GM12874 (cell line): ENCODE results near the gene CDC42SE2.

Experiments
- CTCF ChIP-seq: IDR thresholded peaks from 2 replicates; pipeline ENCODE4 v1.5.1; 2011; ENCODE audit warnings: low read depth, mild to moderate bottlenecking, control low read depth, low read length, moderate library complexity; ENCODE audit not compliant: insufficient read depth

CDC42SE2 gene

GRCh38 chr5:131328536-131329285 lies 64.9 kb downstream of the CDC42SE2 start:
- TF ChIP-seq CTCF: no peak

DNA sequence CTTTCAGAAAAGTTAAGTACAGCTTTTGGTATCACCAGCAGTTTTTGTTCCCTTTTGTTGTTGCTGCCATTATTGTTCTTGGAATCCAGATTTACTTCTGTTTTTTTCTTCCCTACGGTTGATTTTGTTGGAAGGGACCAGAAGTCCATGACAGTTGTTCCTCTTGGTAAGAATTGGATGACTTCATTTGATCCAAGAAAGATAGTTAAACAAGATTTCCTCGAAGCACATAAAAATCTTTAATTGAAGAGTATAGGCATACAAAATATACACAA lies 65.4 kb downstream of the CDC42SE2 start:
- TF ChIP-seq CTCF: no peak

GRCh38 chr5:131330031-131330430 lies 66.2 kb downstream of the CDC42SE2 start:
- TF ChIP-seq CTCF: no peak

DNA sequence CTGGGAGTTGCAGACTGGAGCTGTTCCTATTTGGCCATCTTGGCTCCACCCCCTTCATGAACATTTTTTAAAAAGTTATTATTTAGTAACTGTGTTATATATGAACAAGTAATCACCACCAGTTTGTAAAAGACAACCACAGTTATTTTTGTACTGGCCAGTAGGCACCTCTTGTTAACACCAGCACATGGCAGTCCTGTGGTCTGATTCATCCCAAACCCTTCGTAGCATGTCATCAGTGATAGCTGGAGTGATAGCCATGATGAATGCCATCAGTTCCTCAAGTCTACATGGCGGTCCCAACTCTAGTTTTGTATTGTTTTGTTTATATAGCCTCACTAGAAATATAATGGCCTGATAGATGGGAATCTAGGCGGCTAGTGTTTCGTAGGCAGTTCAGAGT lies 74.2 kb downstream of the CDC42SE2 start:
- TF ChIP-seq CTCF: no peak

DNA sequence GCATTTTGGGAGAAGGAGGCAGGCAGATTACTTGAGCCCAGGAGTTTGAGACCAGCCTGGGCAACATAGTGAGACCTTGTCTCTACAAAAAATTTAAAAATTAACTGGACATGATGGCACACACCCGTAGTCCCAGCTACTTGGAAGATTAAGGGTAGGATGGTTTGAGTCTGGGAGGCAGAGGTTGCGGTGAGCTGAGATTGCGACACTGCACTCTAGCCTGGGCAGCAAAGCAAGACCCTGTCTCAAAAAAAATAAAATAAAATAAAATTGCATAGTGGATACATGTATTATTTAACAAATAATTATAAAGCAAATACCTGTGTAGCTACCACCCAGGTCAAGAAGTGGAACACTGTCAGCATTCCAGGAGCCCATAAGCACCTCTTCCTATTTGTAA lies 90.1 kb downstream of the CDC42SE2 start:
- TF ChIP-seq CTCF: no peak

DNA sequence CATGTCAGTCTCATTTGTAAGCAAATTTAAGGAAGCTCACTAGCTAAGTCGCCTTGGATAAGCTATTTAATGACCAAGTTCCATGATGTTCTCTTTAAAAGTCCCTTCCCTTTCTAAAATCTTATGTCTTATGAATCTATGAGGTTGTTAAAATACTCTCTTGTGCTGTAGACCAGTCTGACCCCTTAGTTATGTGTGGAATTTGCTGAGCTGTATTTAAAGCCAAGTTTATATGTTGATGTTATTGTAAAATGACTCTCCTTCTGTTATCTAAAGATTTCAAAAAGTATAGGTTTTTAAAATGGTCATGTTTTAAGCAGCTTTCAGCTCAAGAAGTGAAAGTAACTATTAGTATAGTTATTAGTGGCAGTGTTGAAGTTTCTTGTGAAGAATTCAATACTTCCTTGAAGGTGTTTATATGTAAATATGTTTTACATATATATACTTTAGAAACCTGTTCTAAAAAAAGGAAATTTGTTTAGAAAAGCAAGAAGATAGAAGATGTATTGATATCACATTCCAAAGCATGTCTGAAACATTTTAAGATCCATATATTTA lies 92.2 kb downstream of the CDC42SE2 start:
- TF ChIP-seq CTCF: no peak

DNA sequence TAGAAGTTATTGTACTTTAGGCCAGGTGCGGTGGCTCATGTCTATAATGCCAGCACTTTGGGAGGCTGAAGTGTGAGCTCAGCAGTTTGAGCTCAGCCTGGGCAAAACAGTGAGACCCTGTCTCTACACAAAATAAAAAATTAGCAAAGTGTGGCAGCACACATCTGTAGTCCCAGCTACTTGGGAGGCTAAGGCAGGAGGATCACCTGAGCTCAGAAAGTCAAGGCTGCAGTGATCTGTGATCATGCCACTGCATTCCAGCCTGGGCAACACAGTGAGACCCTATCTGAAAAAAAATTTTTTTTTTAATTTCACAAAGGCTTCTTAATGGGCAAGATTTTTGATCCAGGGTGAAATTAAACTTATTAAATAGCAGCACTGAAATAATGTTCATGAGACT lies 92.8 kb downstream of the CDC42SE2 start:
- TF ChIP-seq CTCF: no peak
